OCI-LY7 (cell line): ENCODE results near the gene OR2T27. TPM values are rescaled to one million over a fixed set of nuclear protein-coding genes. Genes with fewer than 3 reads are reported as not detected.

Source experiments
- BruUV-seq: library from RNA; stranded (reverse); fragments of 400-500 nt; replicated peaks from 2 replicates; lab custom pipeline; 2021; lab: Mats Ljungman, UMichigan
- CTCF ChIA-PET: fragments of 300-600 bp; sonication (Branson Sonifier 250); formaldehyde crosslinking; loops from one replicate; lab custom pipeline; 2022; ENCODE audit warnings: antibody characterized with exemption; ENCODE audit not compliant: unreplicated experiment; lab: Charles Lee
- POLR2A ChIA-PET: fragments of 300-600 bp; sonication (Branson Sonifier 250); formaldehyde crosslinking; loops from one replicate; lab custom pipeline; 2022; ENCODE audit warnings: antibody characterized with exemption; lab: Charles Lee
- DNase-seq: peaks from one replicate; pipeline ENCODE4 v3.0.0-alpha.2; 2015; ENCODE audit warnings: low spot score
- H2AFZ ChIP-seq: fragments of 200-600 bp; sonication (generic), shearing (Covaris generic); 2 replicates; pipeline ENCODE4 v1.6.1; 2014; ENCODE audit warnings: mild to moderate bottlenecking, antibody characterized with exemption, low read length, moderate library complexity
- H3K27ac ChIP-seq: fragments of 200-600 bp; sonication (generic); 2 replicates; pipeline ENCODE4 v1.5.1; 2014; ENCODE audit warnings: mixed run types, low read depth, mild to moderate bottlenecking, moderate library complexity, low read length, inconsistent platforms; ENCODE audit not compliant: poor library complexity, severe bottlenecking
- H3K36me3 ChIP-seq: fragments of 200-600 bp; sonication (generic); 2 replicates; pipeline ENCODE4 v1.6.1; 2014; ENCODE audit warnings: mild to moderate bottlenecking, antibody characterized with exemption, low read length, moderate library complexity, mixed read lengths; ENCODE audit not compliant: insufficient read depth
- H3K4me1 ChIP-seq: fragments of 200-600 bp; sonication (generic); 2 replicates; pipeline ENCODE4 v1.5.1; 2014; ENCODE audit warnings: mild to moderate bottlenecking, low read length; ENCODE audit not compliant: insufficient read depth, poor library complexity, severe bottlenecking
- H3K4me2 ChIP-seq: fragments of 200-600 bp; sonication (generic); 2 replicates; pipeline ENCODE4 v1.6.1; 2014; ENCODE audit warnings: mild to moderate bottlenecking, low read length
- H3K4me3 ChIP-seq: fragments of 200-600 bp; sonication (generic); 2 replicates; pipeline ENCODE4 v1.5.1; 2014; ENCODE audit warnings: mild to moderate bottlenecking, low read depth, low read length; ENCODE audit not compliant: poor library complexity, severe bottlenecking
- H3K79me2 ChIP-seq: fragments of 200-600 bp; sonication (generic); 2 replicates; pipeline ENCODE4 v1.6.1; 2016; ENCODE audit warnings: low read depth, mild to moderate bottlenecking, low read length, moderate library complexity, mixed read lengths; ENCODE audit not compliant: insufficient read depth
- H3K9me2 ChIP-seq: fragments of 200-600 bp; sonication (generic); 2 replicates; pipeline ENCODE4 v1.6.1; 2016; ENCODE audit warnings: mild to moderate bottlenecking, low read length, mixed read lengths; ENCODE audit not compliant: insufficient read depth
- H3K9me3 ChIP-seq: fragments of 200-600 bp; sonication (generic); 2 replicates; pipeline ENCODE4 v1.6.1; 2014; ENCODE audit warnings: mild to moderate bottlenecking, mixed run types, low read length, mixed read lengths
- H4K20me1 ChIP-seq: fragments of 200-600 bp; sonication (generic); 2 replicates; pipeline ENCODE4 v1.6.1; 2014; ENCODE audit warnings: mild to moderate bottlenecking, antibody characterized with exemption, low read length, moderate library complexity, mixed read lengths; ENCODE audit not compliant: insufficient read depth
- CTCF ChIP-seq: fragments of 200-600 bp; sonication (generic); conservative IDR thresholded peaks from 2 replicates; pipeline ENCODE4 v1.5.1; 2014; ENCODE audit warnings: mild to moderate bottlenecking, antibody characterized with exemption, low read length, moderate library complexity, mixed read lengths
- EZH2phosphoT487 ChIP-seq: fragments of 200-600 bp; sonication (generic); IDR thresholded peaks from 2 replicates; pipeline ENCODE4 v1.6.1; 2018; ENCODE audit warnings: low read depth, borderline replicate concordance, mild to moderate bottlenecking, mixed run types, antibody characterized with exemption, low read length, moderate library complexity, mixed read lengths
- intact Hi-C: fragments of 100-400 bp; cut with micrococcal nuclease; formaldehyde crosslinking; loops from one replicate; pipeline ENCODE4 v1.10.0; 2022; ENCODE audit not compliant: unreplicated experiment
- total RNA-seq, 2 experiments: library from RNA; depleted of rRNA in 1 of 2; stranded (reverse); fragments of >200 nt in 1 of 2; shearing (Covaris generic) in 1 of 2; gene quantifications; 2 replicates each; pipeline ENCODE4 v1.2.3, GENCODE V29; 2014 to 2022

Gene OR2T27
- total RNA-seq, 2 experiments from 2014 or later: not detected

- ChIA-PET POLR2A (no interaction called here), CTCF (no interaction called here)
- no peak for DNase-seq
- no peaks in the 10 kb centered on the region for H3K79me2 ChIP-seq
- no peaks in the 10 kb centered on the region for H4K20me1 ChIP-seq
- H3K36me3 ChIP-seq: no peaks in the 10 kb centered on the region
- no peak overlapping the region for H3K27ac ChIP-seq
- H3K4me3 ChIP-seq: no peak overlapping the region
- H3K4me1 ChIP-seq: no peaks in the 10 kb centered on the region
- no peak for TF ChIP-seq EZH2phosphoT487
- no peak for TF ChIP-seq CTCF
- H3K4me2 ChIP-seq: no peak overlapping the region
- H2AFZ ChIP-seq: no peak overlapping the region
- intact Hi-C loops: no loop called here
- no peaks in the 10 kb centered on the region for H3K9me3 ChIP-seq
- no TSS peak for BruUV-seq
- H3K9me2 ChIP-seq: no peaks in the 10 kb centered on the region
These were observed 36.3 kb upstream of the OR2T27 start for GRCh38 chr1:248691567-248692155.

- H3K27ac ChIP-seq: no peak overlapping the region
- no peaks in the 10 kb centered on the region for H3K4me1 ChIP-seq
- H3K4me3 ChIP-seq: no peak overlapping the region
- no peak for DNase-seq
- no peaks in the 10 kb centered on the region for H3K36me3 ChIP-seq
- H3K9me2 ChIP-seq: no peaks in the 10 kb centered on the region
- TF ChIP-seq EZH2phosphoT487 (no peak), CTCF (no peak)
- H2AFZ ChIP-seq: no peak overlapping the region
- no peaks in the 10 kb centered on the region for H4K20me1 ChIP-seq
- H3K4me2 ChIP-seq: no peak overlapping the region
- H3K9me3 ChIP-seq: no peaks in the 10 kb centered on the region
- no TSS peak for BruUV-seq
- POLR2A ChIA-PET: interaction anchor here (0.7 to 0.8 kb wide), 3 partner anchors 11 to 104 kb away, joined by 3 read pairs; no protein-coding TSS in a partner anchor
- no peaks in the 10 kb centered on the region for H3K79me2 ChIP-seq
- intact Hi-C loops: loop anchor here (5.0 to 10.0 kb wide), 2 partner anchors 56 to 66 kb away; no protein-coding TSS in a partner anchor
- CTCF ChIA-PET: no interaction called here
These were observed 33.4 kb upstream of the OR2T27 start for GRCh38 chr1:248688527-248689298.

GRCh38 chr1:248686815-248687214 is 31.5 kb upstream of the OR2T27 start:
- no TSS peak for BruUV-seq

More at GRCh38 chr1:248686815-248687214, 31.5 kb upstream of the OR2T27 start:
- H3K9me2 ChIP-seq: no peaks in the 10 kb centered on the region
- H3K9me3 ChIP-seq: no peaks in the 10 kb centered on the region
- TF ChIP-seq CTCF: peak; percentile 60
- TF ChIP-seq EZH2phosphoT487: no peak
- intact Hi-C loops: loop anchor here (5.0 to 10.0 kb wide), 2 partner anchors 58 to 65 kb away; no protein-coding TSS in a partner anchor
- no peaks in the 10 kb centered on the region for H3K79me2 ChIP-seq
- DNase-seq: peak; percentile 6
- no peak overlapping the region for H3K4me2 ChIP-seq
- ChIA-PET CTCF (no interaction called here), POLR2A (no interaction called here)
- H2AFZ ChIP-seq: no peak overlapping the region
- H3K36me3 ChIP-seq: no peaks in the 10 kb centered on the region
- H3K4me1 ChIP-seq: no peaks in the 10 kb centered on the region
- H4K20me1 ChIP-seq: no peaks in the 10 kb centered on the region
- H3K4me3 ChIP-seq: no peak overlapping the region
- H3K27ac ChIP-seq: no peak overlapping the region
